ENCODE results near the gene SPX.

DNA sequence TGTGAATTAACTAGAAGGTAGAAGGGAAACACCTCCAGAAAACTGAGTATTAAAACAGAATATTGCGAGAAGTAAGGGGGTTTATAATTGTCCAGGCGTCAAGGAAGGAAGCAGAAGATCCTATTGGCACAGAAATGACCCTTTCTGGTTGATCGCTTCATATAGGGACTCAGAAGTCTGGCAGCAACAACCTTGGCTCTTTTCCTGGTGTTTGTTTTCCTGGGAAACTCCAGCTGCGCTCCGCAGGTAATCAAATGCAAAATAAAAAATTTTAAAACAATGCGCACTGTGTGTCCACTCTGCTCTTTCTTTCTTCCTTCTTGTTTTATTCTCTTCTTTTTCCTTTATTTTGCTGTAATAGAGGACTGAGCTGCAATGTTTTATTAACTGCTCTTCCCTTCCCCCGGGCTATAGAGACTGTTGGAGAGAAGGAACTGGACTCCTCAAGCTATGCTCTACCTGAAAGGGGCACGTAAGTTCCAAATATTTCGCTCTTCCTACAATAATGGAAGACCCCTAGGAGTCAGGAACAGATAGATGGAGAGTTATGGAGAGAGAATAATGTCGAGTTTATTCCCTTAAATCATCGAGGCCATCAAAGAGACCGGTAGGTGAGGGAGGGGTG, 737 bp downstream of the SPX start:
- TF ChIP-seq, protein P1, sequence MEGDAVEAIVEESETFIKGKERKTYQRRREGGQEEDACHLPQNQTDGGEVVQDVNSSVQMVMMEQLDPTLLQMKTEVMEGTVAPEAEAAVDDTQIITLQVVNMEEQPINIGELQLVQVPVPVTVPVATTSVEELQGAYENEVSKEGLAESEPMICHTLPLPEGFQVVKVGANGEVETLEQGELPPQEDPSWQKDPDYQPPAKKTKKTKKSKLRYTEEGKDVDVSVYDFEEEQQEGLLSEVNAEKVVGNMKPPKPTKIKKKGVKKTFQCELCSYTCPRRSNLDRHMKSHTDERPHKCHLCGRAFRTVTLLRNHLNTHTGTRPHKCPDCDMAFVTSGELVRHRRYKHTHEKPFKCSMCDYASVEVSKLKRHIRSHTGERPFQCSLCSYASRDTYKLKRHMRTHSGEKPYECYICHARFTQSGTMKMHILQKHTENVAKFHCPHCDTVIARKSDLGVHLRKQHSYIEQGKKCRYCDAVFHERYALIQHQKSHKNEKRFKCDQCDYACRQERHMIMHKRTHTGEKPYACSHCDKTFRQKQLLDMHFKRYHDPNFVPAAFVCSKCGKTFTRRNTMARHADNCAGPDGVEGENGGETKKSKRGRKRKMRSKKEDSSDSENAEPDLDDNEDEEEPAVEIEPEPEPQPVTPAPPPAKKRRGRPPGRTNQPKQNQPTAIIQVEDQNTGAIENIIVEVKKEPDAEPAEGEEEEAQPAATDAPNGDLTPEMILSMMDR (IDR thresholded peaks at IDR 0.05), result no peak
- no peak for TF ChIP-seq POLR2A (IDR thresholded peaks at IDR 0.05)

Measured in ovary (tissue), 3 donors.